Natural killer cell (primary cell): ENCODE data around the gene LRRC34. TPM values are rescaled to one million over a fixed set of nuclear protein-coding genes. Genes with fewer than 3 reads are reported as not detected.

Experiments used
- ATAC-seq, 3 donors: fragments of 150-1000 bp in 2 of 3; fragments of 200-7000 bp in 1 of 3; cut with Tn5 transposase; 1 replicate in 1 of 3; 2 replicates in 2 of 3; pipeline ENCODE4 v1.10.0; 2021; ENCODE audit warnings: mild to moderate bottlenecking in 2 of 3, moderate library complexity in 2 of 3
- DNase-seq, 2 donors: peaks; one replicate each; pipeline versions ENCODE4 v3.0.0 to v3.0.0-alpha.2; 2013 to 2021; ENCODE audit warnings: mixed read lengths in 1 of 2
- H3K27ac ChIP-seq: one replicate; pipeline ENCODE4 v1.5.1; 2013; ENCODE audit warnings: mild to moderate bottlenecking, low read length
- H3K27me3 ChIP-seq: one replicate; pipeline ENCODE4 v1.6.1; 2013; ENCODE audit warnings: low read length; ENCODE audit not compliant: control insufficient read depth, insufficient read depth
- H3K36me3 ChIP-seq: one replicate; pipeline ENCODE4 v1.6.1; 2013; ENCODE audit warnings: low read length; ENCODE audit not compliant: control insufficient read depth, insufficient read depth
- H3K4me1 ChIP-seq: one replicate; pipeline ENCODE4 v1.6.1; 2013; ENCODE audit warnings: low read length; ENCODE audit not compliant: control insufficient read depth, insufficient read depth
- H3K4me3 ChIP-seq: one replicate; pipeline ENCODE4 v1.5.1; 2013; ENCODE audit warnings: low read length
- H3K9me3 ChIP-seq: one replicate; pipeline ENCODE4 v1.6.1; 2013; ENCODE audit warnings: low read length; ENCODE audit not compliant: control insufficient read depth, insufficient read depth
- H3K27ac Mint-ChIP-seq, 2 donors: one replicate each; pipeline ENCODE4 v1.8.0; 2022; ENCODE audit warnings: mild to moderate bottlenecking in 2 of 2, mixed read lengths in 2 of 2, moderate library complexity in 1 of 2
- H3K27me3 Mint-ChIP-seq, 2 donors: one replicate each; pipeline ENCODE4 v1.8.0; 2022; ENCODE audit warnings: low read depth in 2 of 2, mixed read lengths in 2 of 2
- H3K36me3 Mint-ChIP-seq: one replicate; pipeline ENCODE4 v1.8.0; 2022; ENCODE audit warnings: mixed read lengths
- H3K4me1 Mint-ChIP-seq, 2 donors: one replicate each; pipeline ENCODE4 v1.8.0; 2022; ENCODE audit warnings: mixed read lengths in 2 of 2
- H3K4me3 Mint-ChIP-seq: one replicate; pipeline ENCODE4 v1.8.0; 2022; ENCODE audit warnings: mild to moderate bottlenecking, moderate library complexity, mixed read lengths
- H3K9me3 Mint-ChIP-seq, 2 donors: one replicate each; pipeline ENCODE4 v1.8.0; 2022; ENCODE audit warnings: mixed read lengths in 2 of 2
- WGBS: methylation state at CpG from one replicate; pipeline ENCODE4 v1.1.7; 2013; ENCODE audit warnings: missing lambda C conversion rate; ENCODE audit not compliant: insufficient coverage; 5-methylcytosine and 5-hydroxymethylcytosine counted together
- intact Hi-C: fragments of 100-400 bp; cut with micrococcal nuclease; formaldehyde crosslinking; loops from one replicate; pipeline ENCODE4 v1.14.2; 2022
- total RNA-seq, 4 donors: library from RNA; stranded (reverse); fragments of 120-200 nt in 1 of 4; gene quantifications; one replicate each; pipeline versions ENCODE4 v1.2.3 to v1.2.4, GENCODE V29; 2013 to 2022
- TF ChIP-seq, protein P1 (sequence below): fragments of 200-600 bp; IDR thresholded peaks from one replicate; pipeline ENCODE4 v1.8.0; 2022; ENCODE audit warnings: antibody characterized with exemption

Gene LRRC34
- total RNA-seq, 3 donors from 2014 or later (not counting 1 experiment from before 2014, with no cell fraction given): 0.45 to 1.0 (median 0.48) TPM

DNA sequence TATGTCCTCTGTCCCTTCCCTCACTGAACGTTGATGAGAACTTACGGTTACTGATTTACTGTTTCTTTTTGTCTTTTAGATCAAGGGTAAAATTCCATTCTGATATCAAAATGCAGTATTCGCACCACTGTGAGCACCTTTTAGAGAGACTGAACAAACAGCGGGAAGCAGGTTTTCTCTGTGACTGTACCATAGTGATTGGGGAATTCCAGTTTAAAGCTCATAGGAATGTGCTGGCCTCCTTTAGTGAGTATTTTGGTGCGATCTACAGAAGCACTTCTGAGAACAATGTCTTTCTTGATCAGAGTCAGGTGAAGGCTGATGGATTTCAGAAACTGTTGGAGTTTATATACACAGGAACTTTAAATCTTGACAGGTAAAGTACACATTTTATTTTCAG is 38.5 kb downstream of the LRRC34 start:
- peak overlapping the region; percentile 99 for H3K4me3 Mint-ChIP-seq
- intact Hi-C loops: loop anchor here (5.0 kb wide), 2 partner anchors 38 to 1093 kb away; partner anchors contain the start of genes LRRC34 and LRRIQ4
- H3K36me3 Mint-ChIP-seq: peaks cover 7% of the 10 kb centered on the region
- peak overlapping the region; percentile 100 for H3K27ac Mint-ChIP-seq
- TF ChIP-seq, protein P1, sequence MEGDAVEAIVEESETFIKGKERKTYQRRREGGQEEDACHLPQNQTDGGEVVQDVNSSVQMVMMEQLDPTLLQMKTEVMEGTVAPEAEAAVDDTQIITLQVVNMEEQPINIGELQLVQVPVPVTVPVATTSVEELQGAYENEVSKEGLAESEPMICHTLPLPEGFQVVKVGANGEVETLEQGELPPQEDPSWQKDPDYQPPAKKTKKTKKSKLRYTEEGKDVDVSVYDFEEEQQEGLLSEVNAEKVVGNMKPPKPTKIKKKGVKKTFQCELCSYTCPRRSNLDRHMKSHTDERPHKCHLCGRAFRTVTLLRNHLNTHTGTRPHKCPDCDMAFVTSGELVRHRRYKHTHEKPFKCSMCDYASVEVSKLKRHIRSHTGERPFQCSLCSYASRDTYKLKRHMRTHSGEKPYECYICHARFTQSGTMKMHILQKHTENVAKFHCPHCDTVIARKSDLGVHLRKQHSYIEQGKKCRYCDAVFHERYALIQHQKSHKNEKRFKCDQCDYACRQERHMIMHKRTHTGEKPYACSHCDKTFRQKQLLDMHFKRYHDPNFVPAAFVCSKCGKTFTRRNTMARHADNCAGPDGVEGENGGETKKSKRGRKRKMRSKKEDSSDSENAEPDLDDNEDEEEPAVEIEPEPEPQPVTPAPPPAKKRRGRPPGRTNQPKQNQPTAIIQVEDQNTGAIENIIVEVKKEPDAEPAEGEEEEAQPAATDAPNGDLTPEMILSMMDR: no peak
- no peak overlapping the region for H3K4me3 ChIP-seq
- H3K9me3 ChIP-seq: no peaks in the 10 kb centered on the region
- no peaks in the 10 kb centered on the region for H3K4me1 ChIP-seq
- H3K27ac ChIP-seq: peak overlapping the region; percentile 100
- WGBS: 67% methylated on average over 5 of the region's 5 CpGs
- no peaks in the 10 kb centered on the region for H3K9me3 Mint-ChIP-seq
- ATAC-seq (no peak), DNase-seq (peak in 1 of 2 donors; percentile 20)
- H3K4me1 Mint-ChIP-seq: peaks cover 57 to 58% of the 10 kb centered on the region in 2 donors
- no peaks in the 10 kb centered on the region for H3K27me3 Mint-ChIP-seq
- H3K36me3 ChIP-seq: peaks cover 41% of the 10 kb centered on the region
- H3K27me3 ChIP-seq: no peaks in the 10 kb centered on the region

- no peaks in the 10 kb centered on the region for H3K27me3 ChIP-seq
- Mint-ChIP-seq H3K27me3 (no peaks in the 10 kb centered on the region), H3K27ac (peak within 1 kb of the TSS; percentile 100), H3K36me3 (no peaks in the 10 kb centered on the region), H3K4me1 (peaks cover 51 to 53% of the 10 kb centered on the region in 2 donors), H3K4me3 (peak within 1 kb of the TSS; percentile 99), H3K9me3 (no peaks in the 10 kb centered on the region)
- under 1% methylated on average over 61 of the region's 61 CpGs for WGBS
- H3K27ac ChIP-seq: peak within 1 kb of the TSS; percentile 100
- peak within 1 kb of the TSS; percentile 99 for H3K4me3 ChIP-seq
- peaks cover 33% of the 10 kb centered on the region for H3K36me3 ChIP-seq
- ATAC-seq (peak; percentile 81 to 95 (median 87)), DNase-seq (peak; percentile 93 to 97)
- intact Hi-C loops: loop anchor here (1.0 to 5.0 kb wide), 4 partner anchors 8 to 1094 kb away; partner anchors contain the start of genes LRRC34, LRRIQ4, SKIL and TERC
- H3K9me3 ChIP-seq: no peaks in the 10 kb centered on the region
- H3K4me1 ChIP-seq: no peaks in the 10 kb centered on the region
- TF ChIP-seq, protein P1: no peak
These were observed 39.5 kb downstream of the LRRC34 start, which contains the start of gene MYNN for GRCh38 chr3:169772897-169773816. Gene MYNN (plus strand): TSS chr3:169773396. CDS start chr3:169774296, 900 bp downstream.

- H3K4me1 ChIP-seq: no peaks in the 10 kb centered on the region
- Mint-ChIP-seq H3K9me3 (no peaks in the 10 kb centered on the region), H3K36me3 (no peaks in the 10 kb centered on the region), H3K4me1 (peaks cover 53 to 55% of the 10 kb centered on the region in 2 donors), H3K27ac (peak overlapping the region; percentile 100), H3K27me3 (no peaks in the 10 kb centered on the region), H3K4me3 (peak overlapping the region; percentile 99)
- H3K4me3 ChIP-seq: peak overlapping the region; percentile 99
- TF ChIP-seq, protein P1: no peak
- H3K9me3 ChIP-seq: no peaks in the 10 kb centered on the region
- peak overlapping the region; percentile 100 for H3K27ac ChIP-seq
- no peak for DNase-seq
- H3K27me3 ChIP-seq: no peaks in the 10 kb centered on the region
- ATAC-seq: peak; percentile 23 to 35 (median 23)
- WGBS: 0% methylated on average over 15 of the region's 15 CpGs
- intact Hi-C loops: loop anchor here (2.0 to 5.0 kb wide), 3 partner anchors 40 to 1095 kb away; partner anchors contain the start of genes LRRC34, LRRIQ4 and SKIL
- H3K36me3 ChIP-seq: peaks cover 26% of the 10 kb centered on the region
These were observed 40.3 kb downstream of the LRRC34 start for GRCh38 chr3:169772305-169772896.
